ENCODE results near the gene ZGLP1.

GRCh38 chr19:10291554-10292205 lies 17.9 kb downstream of the ZGLP1 start:
- TF ChIP-seq, protein P1, sequence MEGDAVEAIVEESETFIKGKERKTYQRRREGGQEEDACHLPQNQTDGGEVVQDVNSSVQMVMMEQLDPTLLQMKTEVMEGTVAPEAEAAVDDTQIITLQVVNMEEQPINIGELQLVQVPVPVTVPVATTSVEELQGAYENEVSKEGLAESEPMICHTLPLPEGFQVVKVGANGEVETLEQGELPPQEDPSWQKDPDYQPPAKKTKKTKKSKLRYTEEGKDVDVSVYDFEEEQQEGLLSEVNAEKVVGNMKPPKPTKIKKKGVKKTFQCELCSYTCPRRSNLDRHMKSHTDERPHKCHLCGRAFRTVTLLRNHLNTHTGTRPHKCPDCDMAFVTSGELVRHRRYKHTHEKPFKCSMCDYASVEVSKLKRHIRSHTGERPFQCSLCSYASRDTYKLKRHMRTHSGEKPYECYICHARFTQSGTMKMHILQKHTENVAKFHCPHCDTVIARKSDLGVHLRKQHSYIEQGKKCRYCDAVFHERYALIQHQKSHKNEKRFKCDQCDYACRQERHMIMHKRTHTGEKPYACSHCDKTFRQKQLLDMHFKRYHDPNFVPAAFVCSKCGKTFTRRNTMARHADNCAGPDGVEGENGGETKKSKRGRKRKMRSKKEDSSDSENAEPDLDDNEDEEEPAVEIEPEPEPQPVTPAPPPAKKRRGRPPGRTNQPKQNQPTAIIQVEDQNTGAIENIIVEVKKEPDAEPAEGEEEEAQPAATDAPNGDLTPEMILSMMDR (IDR thresholded peaks at IDR 0.05; ENCODE audit: low read depth, low read length, poor library complexity, severe bottlenecking) = no peak
- no peak for TF ChIP-seq EZH2phosphoT487 (IDR thresholded peaks at IDR 0.05; ENCODE audit: borderline replicate concordance, low read length)
